Anterior cingulate cortex (tissue), 58 donors: ENCODE measurements around the gene CCDC14.
"Not testable (repeated sequence)": the region's sequence is repeated elsewhere in the genome, so short reads cannot be mapped to it uniquely, and the experiment has no call there.

ENCODE experiments used
- DNase-seq, 58 donors: peaks; one replicate each; lab custom pipeline; 2025; lab: John Stamatoyannopoulos, UW

Gene CCDC14

DNA sequence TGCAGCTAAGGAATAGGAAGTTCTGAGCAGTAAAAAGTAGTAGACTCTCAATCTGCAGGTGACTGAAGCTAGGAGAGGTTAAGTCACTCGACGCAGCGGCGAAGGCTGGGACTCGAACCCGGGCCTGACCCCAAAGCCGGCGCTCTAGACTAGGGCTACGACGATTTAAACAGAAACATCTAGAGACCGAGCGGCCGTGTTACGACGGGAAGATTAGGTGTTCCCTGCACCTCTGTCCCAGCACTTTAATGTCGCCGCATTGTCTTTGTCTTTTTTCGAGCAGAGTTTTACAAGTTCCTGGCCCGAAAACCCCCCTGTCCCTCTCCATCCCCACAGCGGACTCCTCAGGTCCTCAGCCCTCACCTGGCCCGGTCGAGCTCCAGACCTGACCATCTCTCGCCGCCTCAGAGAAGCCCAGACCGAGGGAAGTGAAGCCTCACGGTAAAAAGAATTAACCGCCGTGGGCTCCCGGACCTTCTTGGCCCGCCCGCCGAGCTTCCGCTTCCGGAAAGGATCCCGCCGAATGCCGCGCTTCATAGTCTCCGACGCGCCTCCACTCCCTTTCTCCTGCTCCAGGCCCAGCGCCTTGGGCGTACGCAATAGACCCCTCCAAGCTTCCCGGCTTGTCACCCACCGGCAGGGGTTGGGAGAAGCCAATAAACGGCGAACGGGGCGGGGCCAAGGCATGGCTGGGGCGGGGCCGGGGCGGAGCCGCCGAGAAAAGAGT is at the start of gene CCDC14:
Gene CCDC14, minus strand, starts transcription at position 449 of the 727 bp plus-strand sequence. Its CDS starts 56 bp downstream, at position 393.
- peak; percentile 13 to 92 (median 79) for DNase-seq

GRCh38 chr3:124008321-124008720 is 47.3 kb upstream of the CCDC14 start:
- DNase-seq, result not testable (repeated sequence)

DNA sequence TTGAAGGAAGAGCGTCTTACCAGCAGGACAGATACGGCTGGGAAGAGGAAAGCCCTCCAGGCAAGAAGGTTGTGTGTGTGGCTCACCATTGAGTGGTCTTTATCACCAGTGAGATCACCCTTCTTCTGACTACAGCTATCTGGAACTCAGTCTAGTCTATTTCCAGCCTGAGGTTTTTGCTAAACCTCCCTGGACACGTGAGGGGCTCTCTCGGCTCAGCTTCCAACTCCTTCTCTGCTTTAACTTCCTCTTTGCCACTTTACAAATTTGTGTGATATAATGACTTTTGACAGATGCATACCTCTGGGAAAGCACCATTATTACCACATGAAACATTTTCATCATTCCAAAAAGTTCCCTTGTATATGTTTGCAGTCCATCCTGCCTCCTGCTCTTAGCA is 46.2 kb upstream of the CCDC14 start:
- DNase-seq, result no peak

GRCh38 chr3:124002405-124003079 is 41.5 kb upstream of the CCDC14 start:
- DNase-seq, result peak in 4 of 58 donors; percentile 3 to 8 (median 6)

DNA sequence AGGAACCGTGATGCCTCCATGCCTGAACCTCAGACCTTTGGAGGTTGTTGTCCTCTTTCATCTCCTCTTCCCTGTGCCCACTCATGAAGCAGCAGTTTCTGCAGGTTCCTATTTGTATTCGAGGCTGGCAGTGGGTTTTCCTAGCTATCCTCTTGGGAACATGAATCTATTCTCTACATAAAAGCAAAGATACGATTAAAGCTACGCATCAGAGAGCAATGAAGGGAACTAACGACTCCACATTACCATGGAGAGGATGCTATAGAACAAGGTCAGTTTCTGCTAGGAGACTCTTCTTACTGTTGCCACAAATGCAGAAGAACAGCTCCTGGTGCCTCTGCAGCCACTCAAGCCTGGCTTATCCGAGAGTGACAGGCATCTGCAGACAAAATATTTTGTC is 40.3 kb upstream of the CCDC14 start:
- not testable (repeated sequence) for DNase-seq

- peak in 1 of 58 donors; percentile 1 for DNase-seq
Observed at GRCh38 chr3:123997543-123997942, 36.5 kb upstream of the CCDC14 start.

GRCh38 chr3:123993818-123994217 is 32.8 kb upstream of the CCDC14 start:
- DNase-seq, result no peak

GRCh38 chr3:123991730-123992588 is 30.9 kb upstream of the CCDC14 start, which contains the start of gene ROPN1:
TSS of gene ROPN1 (minus strand) at chr3:123992124. CDS start at chr3:123980481, 11,643 bp downstream.
- not testable (repeated sequence) for DNase-seq

GRCh38 chr3:123986427-123986826 is 25.4 kb upstream of the CCDC14 start:
- no peak for DNase-seq

DNA sequence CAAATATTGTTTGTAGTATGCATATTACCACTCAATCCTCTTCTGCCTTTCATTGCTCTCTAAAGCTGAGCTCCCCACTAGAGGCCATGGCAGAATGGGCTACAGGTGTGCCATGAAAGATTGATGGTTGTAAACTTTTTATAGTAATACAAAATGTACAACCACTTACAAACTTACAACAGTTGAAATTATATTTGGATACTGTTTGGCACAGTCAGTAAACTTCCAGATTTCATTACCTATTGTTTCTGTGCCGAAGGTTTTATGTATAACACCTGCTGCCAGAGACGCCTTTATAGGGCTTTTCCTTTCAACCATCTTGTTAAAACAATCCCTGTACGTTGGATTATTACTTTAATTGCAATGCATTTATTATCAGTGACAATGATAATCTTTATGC is 23.9 kb upstream of the CCDC14 start:
- no peak for DNase-seq

- no peak for DNase-seq
Observed at GRCh38 chr3:123984350-123984749, 23.3 kb upstream of the CCDC14 start.

DNA sequence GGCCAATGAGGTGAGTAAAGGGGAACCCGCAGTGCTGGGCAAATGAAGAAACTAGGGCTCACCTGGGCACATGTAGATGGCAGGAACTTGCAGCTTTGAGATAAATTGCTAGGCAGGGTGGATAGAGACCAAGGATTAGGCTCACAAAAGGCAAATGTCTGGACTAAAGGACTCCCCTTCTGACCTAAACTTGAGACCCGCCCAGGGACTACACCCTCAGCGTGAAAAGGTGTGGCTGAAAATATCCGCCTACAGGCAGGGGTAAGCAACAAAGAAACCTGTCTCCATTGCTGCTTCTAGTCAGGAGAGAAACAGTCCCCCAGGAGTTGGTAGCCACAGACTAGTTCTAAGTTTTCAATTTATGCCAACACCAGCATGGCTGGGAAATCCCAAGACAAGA is 20.3 kb upstream of the CCDC14 start:
- DNase-seq, result not testable (repeated sequence)

GRCh38 chr3:123980539-123980938 is 19.5 kb upstream of the CCDC14 start:
- DNase-seq, result no peak

DNA sequence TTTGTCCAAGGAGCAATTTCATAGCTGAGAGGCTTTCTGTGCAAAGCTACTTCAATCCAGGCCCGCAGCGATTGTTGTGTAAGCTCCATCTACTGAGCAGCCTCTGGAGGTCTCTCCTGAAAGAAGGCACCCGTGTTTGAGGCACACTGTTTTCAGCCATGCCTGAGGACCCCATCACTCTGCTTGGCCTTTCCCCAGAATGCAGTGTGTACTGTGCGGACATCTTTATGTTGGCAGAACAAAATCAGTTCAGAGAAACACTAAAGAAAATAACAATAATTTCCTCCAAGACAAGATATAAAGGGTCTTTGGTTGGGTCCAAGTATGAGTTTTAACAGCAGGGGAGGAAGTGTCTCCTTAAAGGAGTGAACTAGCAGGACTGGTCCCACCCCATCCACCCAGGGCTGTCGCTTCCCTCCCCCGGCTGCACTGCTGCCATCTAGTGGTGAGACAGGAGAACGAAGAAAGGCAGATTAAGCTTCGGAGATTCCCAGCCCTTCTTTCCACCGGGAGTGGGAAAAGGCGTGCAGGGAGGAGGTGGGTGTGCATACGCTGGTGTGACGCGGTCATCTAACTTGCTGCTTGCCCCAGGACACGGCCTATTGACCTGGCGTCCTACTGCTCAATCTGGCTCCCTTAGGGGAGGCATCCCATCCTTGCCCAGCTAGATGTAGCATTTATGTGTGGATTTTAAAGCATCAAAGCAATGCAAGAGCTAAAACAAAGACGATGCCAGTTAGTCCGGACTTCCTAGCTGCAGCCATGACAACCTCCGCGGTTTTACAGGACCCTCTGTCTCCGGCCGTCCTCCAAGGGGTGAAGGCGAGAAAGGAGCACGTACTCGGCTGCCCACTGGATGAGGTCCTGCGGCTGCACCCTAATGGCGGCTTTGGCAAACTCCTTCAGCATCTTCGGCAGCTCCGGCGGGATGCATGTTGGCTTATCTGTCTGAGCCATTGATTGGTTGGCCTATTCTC is 18.8 kb upstream of the CCDC14 start:
- peak in 55 of 58 donors; percentile 12 to 74 (median 40) for DNase-seq

DNA sequence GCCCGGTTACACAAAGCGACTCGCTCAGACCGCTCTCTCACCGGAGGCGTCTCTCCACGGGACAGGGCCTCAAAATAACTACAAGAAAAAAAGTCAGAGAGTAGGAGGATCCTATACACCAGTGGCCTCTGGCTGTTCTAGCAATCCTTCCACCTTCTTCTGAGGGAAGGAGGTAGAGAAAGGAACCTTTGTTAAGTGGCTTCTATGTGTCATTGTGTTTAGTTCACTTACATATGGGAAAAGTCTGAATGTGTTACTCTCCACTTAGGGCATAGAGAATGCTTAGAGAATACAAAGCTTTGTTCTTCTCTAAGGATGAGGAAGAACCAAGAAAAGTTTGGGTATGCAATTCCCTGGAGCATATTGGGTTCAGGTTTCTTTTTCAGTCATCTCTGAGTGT is 15.9 kb upstream of the CCDC14 start:
- DNase-seq, result not testable (repeated sequence)

DNA sequence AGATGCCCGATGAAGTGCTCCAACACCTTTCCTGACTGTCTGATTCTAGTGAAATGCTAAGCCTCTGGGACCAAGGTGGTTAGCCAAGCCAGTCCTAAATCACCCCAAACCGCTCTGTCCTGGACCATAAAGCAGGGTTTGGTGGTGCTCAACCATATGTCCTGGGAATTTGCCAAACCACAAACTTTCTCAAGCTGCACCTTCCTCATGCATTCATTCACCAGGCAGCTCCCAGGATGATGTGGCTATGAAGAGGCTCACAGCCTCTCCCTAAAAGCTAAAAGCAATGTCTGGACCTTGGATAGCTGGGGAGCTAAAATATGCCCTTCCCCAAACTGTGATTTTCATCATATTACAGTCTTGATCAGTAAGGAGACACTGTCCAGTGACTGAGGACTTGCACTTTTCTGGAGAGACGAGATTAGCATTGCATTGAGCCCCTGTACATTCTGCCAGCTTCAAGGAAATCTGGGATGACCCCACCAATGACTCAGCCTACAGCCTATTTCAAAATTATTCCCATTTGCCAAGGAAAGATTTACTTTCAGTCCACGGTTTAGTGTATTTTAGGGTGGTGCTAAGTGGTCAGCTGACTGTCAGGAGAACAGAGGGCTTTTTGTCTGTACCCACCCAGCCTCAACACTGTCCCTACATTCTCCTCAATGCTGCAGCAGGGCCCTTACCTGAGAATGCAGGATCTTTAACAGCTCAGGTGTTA is 15.3 kb upstream of the CCDC14 start:
- DNase-seq, result not testable (repeated sequence)

DNA sequence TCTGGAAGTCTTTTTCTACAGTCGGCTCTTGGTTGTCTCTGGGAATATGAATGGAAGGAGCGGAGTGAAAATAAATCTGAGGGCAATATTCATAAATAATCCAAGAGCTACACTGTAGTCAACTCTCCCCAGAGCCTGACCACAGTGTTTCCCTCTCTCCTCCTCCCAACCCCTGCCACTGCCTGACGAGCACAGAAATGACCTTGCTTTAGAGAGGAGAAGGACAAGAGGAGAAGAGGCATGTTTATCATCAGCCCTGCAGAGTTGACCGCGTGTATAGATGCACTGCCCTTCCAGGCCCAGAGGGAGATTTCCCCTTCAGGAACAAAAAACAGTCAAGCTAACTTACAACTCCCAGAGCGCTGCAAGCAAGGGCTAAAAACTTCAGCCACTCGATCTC is 14.0 kb upstream of the CCDC14 start:
- DNase-seq, result not testable (repeated sequence)

- no peak for DNase-seq
Observed at GRCh38 chr3:123971406-123971805, 10.4 kb upstream of the CCDC14 start.

GRCh38 chr3:123967260-123967659 is 6.2 kb upstream of the CCDC14 start:
- not testable (repeated sequence) for DNase-seq
